G401 (cell line): ENCODE measurements around the gene CELSR1. TPM values are rescaled to one million over a fixed set of nuclear protein-coding genes. Genes with fewer than 3 reads are reported as not detected.

ENCODE experiments used
- DNase-seq: peaks from one replicate; pipeline ENCODE4 v3.0.0-alpha.2; 2015; ENCODE audit warnings: low spot score
- in situ Hi-C: cut with HindIII; loops from 2 replicates; pipeline ENCODE4 v1.10.0; 2016; ENCODE audit warnings: low sequenced_read_pairs, mixed read lengths
- total RNA-seq: library from RNA; depleted of rRNA; stranded (reverse); fragments of >200 nt; shearing (Covaris generic); gene quantifications from 2 replicates; pipeline ENCODE4 v1.2.3, GENCODE V29; 2014

The CELSR1 gene
- total RNA-seq, 1 experiment from 2014 or later: 10.1 TPM

GRCh38 chr22:46439576-46440465, 97.6 kb downstream of the CELSR1 start:
- no peak for DNase-seq
- in situ Hi-C loops: no loop called here

- in situ Hi-C loops: no loop called here
- no peak for DNase-seq
These were observed 98.3 kb downstream of the CELSR1 start for GRCh38 chr22:46439111-46439510.

GRCh38 chr22:46437671-46438440, 99.6 kb downstream of the CELSR1 start:
- in situ Hi-C loops: no loop called here
- DNase-seq: no peak

GRCh38 chr22:46436595-46437175, 100.7 kb downstream of the CELSR1 start:
- in situ Hi-C loops: no loop called here
- DNase-seq: no peak

- no peak for DNase-seq
- in situ Hi-C loops: no loop called here
These were observed 104.1 kb downstream of the CELSR1 start for GRCh38 chr22:46433318-46433717.

- in situ Hi-C loops: no loop called here
- DNase-seq: no peak
These were observed 105.0 kb downstream of the CELSR1 start for GRCh38 chr22:46432164-46433068.

- no peak for DNase-seq
- in situ Hi-C loops: no loop called here
These were observed 106.2 kb downstream of the CELSR1 start for GRCh38 chr22:46430961-46431838.

GRCh38 chr22:46429325-46429853, 108.0 kb downstream of the CELSR1 start:
- DNase-seq: no peak
- in situ Hi-C loops: no loop called here

GRCh38 chr22:46428602-46429324, 108.7 kb downstream of the CELSR1 start:
- in situ Hi-C loops: no loop called here
- DNase-seq: no peak

GRCh38 chr22:46428171-46428570, 109.2 kb downstream of the CELSR1 start:
- in situ Hi-C loops: no loop called here
- DNase-seq: no peak

- DNase-seq: no peak
- in situ Hi-C loops: no loop called here
These were observed 112.4 kb downstream of the CELSR1 start for GRCh38 chr22:46425016-46425415.

GRCh38 chr22:46424496-46424895, 112.9 kb downstream of the CELSR1 start:
- DNase-seq: no peak

GRCh38 chr22:46422896-46423295, 114.5 kb downstream of the CELSR1 start:
- DNase-seq: no peak
- in situ Hi-C loops: no loop called here

More at GRCh38 chr22:46424496-46424895, 112.9 kb downstream of the CELSR1 start:
- in situ Hi-C loops: no loop called here

GRCh38 chr22:46421267-46421666, 116.2 kb downstream of the CELSR1 start:
- in situ Hi-C loops: no loop called here

GRCh38 chr22:46419754-46420571, 117.5 kb downstream of the CELSR1 start:
- in situ Hi-C loops: loop anchor here (10.0 kb wide), 1 partner anchor 85 kb away; the partner anchor contains the start of gene TRMU
- DNase-seq: no peak

More at GRCh38 chr22:46421267-46421666, 116.2 kb downstream of the CELSR1 start:
- DNase-seq: no peak

- in situ Hi-C loops: loop anchor here (10.0 kb wide), 1 partner anchor 84 kb away; the partner anchor contains the start of gene TRMU
- no peak for DNase-seq
These were observed 118.6 kb downstream of the CELSR1 start for GRCh38 chr22:46418827-46419226.
